Measurements from ENCODE around the gene SLC9A3.

- TF ChIP-seq, protein P1, sequence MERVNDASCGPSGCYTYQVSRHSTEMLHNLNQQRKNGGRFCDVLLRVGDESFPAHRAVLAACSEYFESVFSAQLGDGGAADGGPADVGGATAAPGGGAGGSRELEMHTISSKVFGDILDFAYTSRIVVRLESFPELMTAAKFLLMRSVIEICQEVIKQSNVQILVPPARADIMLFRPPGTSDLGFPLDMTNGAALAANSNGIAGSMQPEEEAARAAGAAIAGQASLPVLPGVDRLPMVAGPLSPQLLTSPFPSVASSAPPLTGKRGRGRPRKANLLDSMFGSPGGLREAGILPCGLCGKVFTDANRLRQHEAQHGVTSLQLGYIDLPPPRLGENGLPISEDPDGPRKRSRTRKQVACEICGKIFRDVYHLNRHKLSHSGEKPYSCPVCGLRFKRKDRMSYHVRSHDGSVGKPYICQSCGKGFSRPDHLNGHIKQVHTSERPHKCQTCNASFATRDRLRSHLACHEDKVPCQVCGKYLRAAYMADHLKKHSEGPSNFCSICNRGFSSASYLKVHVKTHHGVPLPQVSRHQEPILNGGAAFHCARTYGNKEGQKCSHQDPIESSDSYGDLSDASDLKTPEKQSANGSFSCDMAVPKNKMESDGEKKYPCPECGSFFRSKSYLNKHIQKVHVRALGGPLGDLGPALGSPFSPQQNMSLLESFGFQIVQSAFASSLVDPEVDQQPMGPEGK (CRISPR knock-in tag; IDR thresholded peaks at IDR 0.05; ENCODE audit: borderline replicate concordance), result no peak
- TF ChIP-seq ZFP3 (CRISPR knock-in tag; IDR thresholded peaks at IDR 0.05) (no peak), ISL1 (CRISPR knock-in tag; IDR thresholded peaks at IDR 0.05) (no peak), SNAI2 (CRISPR knock-in tag; IDR thresholded peaks at IDR 0.05) (no peak), POU6F1 (CRISPR knock-in tag; IDR thresholded peaks at IDR 0.05; ENCODE audit: borderline replicate concordance, low read depth) (no peak), ARNTL (CRISPR knock-in tag; IDR thresholded peaks at IDR 0.05; ENCODE audit: borderline replicate concordance, low read depth) (no peak), ZNF70 (CRISPR knock-in tag; IDR thresholded peaks at IDR 0.05) (no peak)
Observed at GRCh38 chr5:517535-518100, 6.6 kb downstream of the SLC9A3 start.

Measured in SK-N-SH treated with all-trans-retinoic acid at 6 μM for 48 hours (cell line).